Measurements from ENCODE around the gene LENG1. TPM values are rescaled to one million over a fixed set of nuclear protein-coding genes. Genes with fewer than 3 reads are reported as not detected.

LENG1 gene
- total RNA-seq, 4 donors from 2014 or later, result 3.7 to 52.8 (median 23.8) TPM

DNA sequence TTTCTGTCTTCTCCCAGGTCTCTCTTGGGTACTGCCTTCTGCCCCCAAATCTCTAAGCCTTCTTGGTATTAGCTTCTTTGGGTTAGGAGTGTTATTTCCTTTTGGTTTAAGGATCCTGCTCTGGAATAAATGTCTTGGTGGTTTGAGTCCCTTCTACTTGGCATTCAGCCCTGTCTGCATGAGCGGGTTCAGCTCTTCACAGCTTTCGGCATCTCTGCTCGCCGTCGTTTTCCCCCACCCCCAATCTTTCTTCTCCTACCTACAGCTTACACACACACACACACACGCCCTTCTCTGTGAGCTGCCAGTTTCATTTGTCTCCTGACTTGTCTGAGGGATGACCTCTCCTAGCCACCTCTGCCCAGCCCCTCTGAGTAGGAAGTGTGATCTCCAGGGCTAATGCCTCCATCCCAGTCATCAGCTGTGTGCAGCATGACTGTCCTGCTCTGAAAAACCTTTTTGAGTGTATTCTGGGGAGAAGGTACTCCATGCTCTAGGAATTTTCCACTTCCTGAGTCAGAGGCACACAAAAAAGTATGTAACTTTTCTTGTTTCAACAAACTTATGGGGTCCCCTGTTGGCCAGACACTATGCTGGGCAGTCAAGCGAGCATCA is 17.2 kb downstream of the LENG1 start:
- TF ChIP-seq, protein P1, sequence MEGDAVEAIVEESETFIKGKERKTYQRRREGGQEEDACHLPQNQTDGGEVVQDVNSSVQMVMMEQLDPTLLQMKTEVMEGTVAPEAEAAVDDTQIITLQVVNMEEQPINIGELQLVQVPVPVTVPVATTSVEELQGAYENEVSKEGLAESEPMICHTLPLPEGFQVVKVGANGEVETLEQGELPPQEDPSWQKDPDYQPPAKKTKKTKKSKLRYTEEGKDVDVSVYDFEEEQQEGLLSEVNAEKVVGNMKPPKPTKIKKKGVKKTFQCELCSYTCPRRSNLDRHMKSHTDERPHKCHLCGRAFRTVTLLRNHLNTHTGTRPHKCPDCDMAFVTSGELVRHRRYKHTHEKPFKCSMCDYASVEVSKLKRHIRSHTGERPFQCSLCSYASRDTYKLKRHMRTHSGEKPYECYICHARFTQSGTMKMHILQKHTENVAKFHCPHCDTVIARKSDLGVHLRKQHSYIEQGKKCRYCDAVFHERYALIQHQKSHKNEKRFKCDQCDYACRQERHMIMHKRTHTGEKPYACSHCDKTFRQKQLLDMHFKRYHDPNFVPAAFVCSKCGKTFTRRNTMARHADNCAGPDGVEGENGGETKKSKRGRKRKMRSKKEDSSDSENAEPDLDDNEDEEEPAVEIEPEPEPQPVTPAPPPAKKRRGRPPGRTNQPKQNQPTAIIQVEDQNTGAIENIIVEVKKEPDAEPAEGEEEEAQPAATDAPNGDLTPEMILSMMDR (IDR thresholded peaks at IDR 0.05), result no peak
- no peak for TF ChIP-seq POLR2A (IDR thresholded peaks at IDR 0.05)
- H3K27ac ChIP-seq, result no peak overlapping the region
- H3K4me3 ChIP-seq, result no peak overlapping the region
- no peaks in the 10 kb centered on the region for H3K27me3 ChIP-seq
- H3K36me3 ChIP-seq, result no peaks in the 10 kb centered on the region
- no peaks in the 10 kb centered on the region for H3K9me3 ChIP-seq
- intact Hi-C loops (cut with DNase I; ENCODE audit: low total_unique reads), result no loop called here
- DNase-seq, result no peak
- H3K4me1 ChIP-seq, result peaks cover 0 to 15% of the 10 kb centered on the region in 2 donors

DNA sequence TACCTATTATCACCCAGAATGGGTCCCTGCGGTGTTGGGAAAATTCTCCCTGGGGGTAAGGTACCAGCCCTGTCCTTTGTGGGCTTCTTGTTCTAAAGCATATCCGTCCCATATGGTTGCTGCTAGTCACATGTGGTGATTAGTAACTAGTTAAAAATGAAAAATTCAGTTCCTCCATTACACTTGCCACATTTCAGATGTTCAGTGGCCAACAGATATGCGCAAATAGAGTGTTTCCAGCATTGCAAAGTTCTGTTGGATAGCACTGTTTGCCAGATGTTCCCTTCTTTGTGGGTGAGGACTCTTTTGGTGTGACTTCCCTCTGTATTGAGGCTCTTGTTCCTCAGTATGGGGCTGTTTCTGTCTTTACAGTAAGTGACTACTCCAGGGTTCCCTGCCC is 18.2 kb downstream of the LENG1 start:
- DNase-seq, result no peak
- no peak overlapping the region for H3K27ac ChIP-seq
- no peaks in the 10 kb centered on the region for H3K9me3 ChIP-seq
- peaks cover 0 to 15% of the 10 kb centered on the region in 2 donors for H3K4me1 ChIP-seq
- H3K36me3 ChIP-seq, result no peaks in the 10 kb centered on the region
- H3K27me3 ChIP-seq, result no peaks in the 10 kb centered on the region
- no peak overlapping the region for H3K4me3 ChIP-seq
- intact Hi-C loops (cut with DNase I; ENCODE audit: low total_unique reads), result no loop called here
- no peak for TF ChIP-seq POLR2A (IDR thresholded peaks at IDR 0.05)

DNA sequence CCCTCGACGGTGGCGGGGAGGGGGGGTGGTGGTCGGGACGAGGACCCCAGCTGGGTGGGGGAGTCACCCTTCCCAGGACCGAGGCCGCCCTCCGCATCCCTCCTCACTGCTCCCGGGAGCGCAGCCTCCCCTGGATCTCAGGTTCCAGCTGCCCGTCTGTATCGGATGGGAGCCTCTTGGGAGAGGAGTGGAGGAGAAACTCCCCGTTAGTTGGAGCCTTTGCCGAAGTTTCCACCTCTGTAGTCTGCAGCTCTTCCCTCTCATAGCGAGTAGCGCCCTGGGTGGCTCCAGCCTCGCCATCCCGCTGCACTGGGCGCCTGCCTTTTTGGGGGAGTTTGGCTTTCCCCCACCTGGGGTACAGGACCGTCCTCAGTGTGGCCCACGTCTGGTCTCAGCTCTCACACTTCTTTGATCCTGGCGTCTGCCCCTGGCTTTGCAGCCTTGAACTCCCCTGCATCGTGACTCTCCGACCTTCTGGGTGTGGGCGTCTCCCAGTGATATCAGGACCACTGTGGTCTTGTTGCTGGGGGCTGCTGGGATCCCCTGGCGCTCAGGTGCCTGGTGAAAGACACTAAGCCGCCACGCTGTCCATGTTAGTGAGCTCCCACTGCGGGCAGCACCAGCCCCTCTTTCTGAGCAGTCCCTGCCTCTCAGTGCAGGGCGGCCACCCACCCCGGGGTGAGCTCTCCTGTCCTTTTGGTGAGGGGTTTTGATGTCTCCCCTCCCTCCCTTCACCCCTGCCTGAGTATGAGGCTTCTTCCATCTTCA is 20.8 kb downstream of the LENG1 start:
- H3K4me3 ChIP-seq, result peak overlapping the region; percentile 77 to 97
- H3K27ac ChIP-seq, result peak overlapping the region; percentile 90 to 96
- H3K9me3 ChIP-seq, result no peaks in the 10 kb centered on the region
- intact Hi-C loops (cut with DNase I; ENCODE audit: low total_unique reads), result no loop called here
- peaks cover 0 to 18% of the 10 kb centered on the region in 2 donors for H3K4me1 ChIP-seq
- TF ChIP-seq, protein P1 (IDR thresholded peaks at IDR 0.05), result no peak
- no peak for TF ChIP-seq POLR2A (IDR thresholded peaks at IDR 0.05)
- DNase-seq, result no peak
- no peaks in the 10 kb centered on the region for H3K27me3 ChIP-seq
- H3K36me3 ChIP-seq, result no peaks in the 10 kb centered on the region

DNA sequence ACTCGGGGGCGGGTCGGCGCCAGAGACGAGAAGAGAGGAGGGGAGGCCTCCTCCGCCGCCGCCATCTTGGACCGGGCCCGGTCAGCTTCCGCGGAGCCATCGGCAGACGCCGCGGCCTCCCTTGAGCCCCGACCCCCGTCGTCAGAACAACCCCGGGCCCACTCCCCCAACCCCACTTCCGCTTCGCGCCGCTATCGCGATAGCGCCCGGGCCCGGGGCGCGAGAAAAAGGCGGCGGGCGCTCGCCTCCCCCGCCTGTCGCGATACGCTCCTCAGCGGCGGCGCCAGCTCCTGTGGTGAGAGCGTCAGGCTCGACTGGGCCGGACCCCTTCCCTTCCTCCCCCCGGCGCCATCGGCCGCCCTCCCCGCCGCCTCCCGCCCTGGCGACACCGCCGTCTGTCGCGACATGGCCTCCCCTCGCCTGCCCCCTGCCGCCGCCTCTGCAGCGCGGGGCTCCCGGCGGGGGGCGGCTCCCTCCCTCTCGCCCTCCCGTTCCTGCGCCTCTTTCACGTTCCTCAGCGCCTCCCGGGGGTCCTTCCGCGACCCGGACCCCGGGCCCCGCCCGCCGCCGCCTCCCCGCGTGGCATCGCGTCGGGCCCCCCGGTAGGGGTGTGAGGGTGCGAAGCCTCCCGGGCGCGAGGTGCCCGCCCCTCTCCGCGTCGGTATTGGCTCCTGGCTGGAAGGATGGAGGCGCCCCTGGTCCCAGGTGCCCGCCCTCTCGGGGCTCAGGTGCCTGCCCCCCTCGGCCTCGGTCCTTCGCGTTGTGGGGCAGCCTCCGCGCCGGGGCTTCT is 21.6 kb downstream of the LENG1 start, which contains the start of gene CNOT3:
Gene CNOT3, plus strand, starts transcription at position 64 of the 790 bp plus-strand sequence. CDS start 5,217 bp downstream, outside the sequence.
- no peaks in the 10 kb centered on the region for H3K9me3 ChIP-seq
- intact Hi-C loops (cut with DNase I; ENCODE audit: low total_unique reads), result no loop called here
- peak within 1 kb of the TSS; percentile 77 to 97 for H3K4me3 ChIP-seq
- TF ChIP-seq, protein P1 (IDR thresholded peaks at IDR 0.05), result no peak
- peak; percentile 85 to 97 for TF ChIP-seq POLR2A (IDR thresholded peaks at IDR 0.05)
- peaks cover 0 to 18% of the 10 kb centered on the region in 2 donors for H3K4me1 ChIP-seq
- peak in 1 of 2 donors; percentile 40 for DNase-seq
- peak within 1 kb of the TSS; percentile 90 to 96 for H3K27ac ChIP-seq
- no peaks in the 10 kb centered on the region for H3K36me3 ChIP-seq
- no peaks in the 10 kb centered on the region for H3K27me3 ChIP-seq

DNA sequence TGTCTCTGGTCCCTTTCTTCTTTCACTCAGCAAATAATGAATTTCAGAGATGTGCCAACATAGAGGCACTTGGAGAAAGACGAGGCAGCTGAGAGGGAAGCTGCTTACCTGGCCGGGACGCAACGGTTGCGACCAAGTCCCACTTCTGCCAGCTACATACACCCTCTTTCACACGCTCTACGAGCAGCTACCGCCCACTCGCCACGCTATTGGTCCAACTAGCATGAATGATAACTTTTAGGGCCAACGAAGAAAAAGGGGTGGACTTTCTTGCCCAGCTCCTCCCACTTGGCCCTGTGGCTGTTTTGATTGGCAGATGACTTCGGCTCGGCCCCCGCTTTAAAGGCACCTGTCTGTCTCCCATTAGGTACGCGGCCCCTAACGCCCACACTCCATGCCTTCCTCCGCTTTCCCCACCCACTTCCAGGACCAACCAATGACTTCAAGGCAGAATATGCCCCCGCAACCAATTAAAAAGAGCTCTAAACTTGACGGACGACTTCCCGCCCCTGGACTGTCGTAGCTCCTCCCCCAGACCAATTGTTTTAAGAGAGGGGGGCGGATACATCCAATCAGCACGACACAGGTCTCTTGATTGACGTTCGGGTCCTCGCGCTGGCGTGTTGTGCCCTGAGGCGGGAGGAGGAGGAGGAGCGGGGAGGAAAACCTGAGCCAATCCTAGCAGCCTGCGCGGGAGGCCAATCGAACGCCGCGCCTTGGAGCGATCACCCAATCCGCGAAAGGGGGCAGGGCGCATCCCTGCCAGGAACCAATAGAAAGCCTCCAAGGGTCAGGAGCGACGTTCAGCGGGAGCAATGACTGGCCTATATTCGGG is 22.4 kb downstream of the LENG1 start:
- intact Hi-C loops (cut with DNase I; ENCODE audit: low total_unique reads), result no loop called here
- peak overlapping the region; percentile 90 to 96 for H3K27ac ChIP-seq

More for the DNA sequence above, 22.4 kb downstream of the LENG1 start:
- Histone ChIP-seq H3K4me1 (peaks cover 0 to 18% of the 10 kb centered on the region in 2 donors), H3K36me3 (no peaks in the 10 kb centered on the region), H3K9me3 (no peaks in the 10 kb centered on the region), H3K4me3 (peak overlapping the region; percentile 77 to 97), H3K27me3 (no peaks in the 10 kb centered on the region)
- peak; percentile 38 to 50 for TF ChIP-seq POLR2A (IDR thresholded peaks at IDR 0.05)
- TF ChIP-seq, protein P1 (IDR thresholded peaks at IDR 0.05), result no peak
- DNase-seq, result peak; percentile 99 to 100

Measured in uterus (tissue), 4 donors.